CD14-positive monocyte (primary cell): ENCODE measurements around the gene ZBTB49. TPM values are rescaled to one million over a fixed set of nuclear protein-coding genes. Genes with fewer than 3 reads are reported as not detected.
A peak's percentile ranks its signal among the peaks of the same experiment; 100 is the strongest.

Experiments
- DNase-seq, 3 donors: peaks; one replicate each; pipeline ENCODE4 v3.0.0-alpha.2; 2011 to 2022
- H2AFZ ChIP-seq: 2 replicates; pipeline ENCODE4 v1.6.0; 2012; ENCODE audit warnings: mild to moderate bottlenecking, low read depth, low read length, inconsistent platforms; ENCODE audit not compliant: insufficient read depth, poor library complexity, severe bottlenecking
- H3K27ac ChIP-seq, 2 donors: 1 replicate in 1 of 2; 2 replicates in 1 of 2; pipeline ENCODE4 v1.5.1; 2012 to 2013; ENCODE audit warnings: low read length in 2 of 2, control low read depth in 1 of 2, inconsistent platforms in 1 of 2, low read depth in 1 of 2, mild to moderate bottlenecking in 1 of 2
- H3K27me3 ChIP-seq, 2 donors: one replicate each; pipeline versions ENCODE4 v1.6.0 to v1.6.1; 2011 to 2013; ENCODE audit warnings: low read length in 2 of 2; ENCODE audit not compliant: control insufficient read depth in 2 of 2, insufficient read depth in 2 of 2
- H3K36me3 ChIP-seq, 2 donors: replicated peaks in 1 of 2; 1 replicate in 1 of 2; 2 replicates in 1 of 2; pipeline versions ENCODE4 v1.5.1 to v1.6.1; 2012 to 2013; ENCODE audit warnings: low read length in 2 of 2, control low read depth in 1 of 2, inconsistent platforms in 1 of 2, mild to moderate bottlenecking in 1 of 2; ENCODE audit not compliant: insufficient read depth in 2 of 2, control insufficient read depth in 1 of 2
- H3K4me1 ChIP-seq, 2 donors: 1 replicate in 1 of 2; 2 replicates in 1 of 2; pipeline versions ENCODE4 v1.5.1 to v1.6.1; 2012 to 2013; ENCODE audit warnings: low read length in 2 of 2, control low read depth in 1 of 2, inconsistent platforms in 1 of 2, mild to moderate bottlenecking in 1 of 2, moderate library complexity in 1 of 2; ENCODE audit not compliant: insufficient read depth in 2 of 2, control insufficient read depth in 1 of 2
- H3K4me2 ChIP-seq: replicated peaks from 2 replicates; pipeline ENCODE3; 2012; ENCODE audit warnings: low read length, moderate library complexity, mild to moderate bottlenecking; ENCODE audit not compliant: poor library complexity, severe bottlenecking; ENCODE audit errors: extremely low read depth
- H3K4me3 ChIP-seq, 3 experiments: fragments of 200-600 bp in 1 of 3; sonication (generic) in 1 of 3; replicated peaks in 1 of 3; 1 replicate in 2 of 3; 2 replicates in 1 of 3; pipeline ENCODE4 v1.5.1; 2011 to 2013; ENCODE audit warnings: low read length in 3 of 3, mild to moderate bottlenecking in 3 of 3, control low read depth in 2 of 3, low read depth in 2 of 3, inconsistent platforms in 1 of 3, moderate library complexity in 1 of 3
- H3K79me2 ChIP-seq: 2 replicates; pipeline ENCODE4 v1.6.0; 2012; ENCODE audit warnings: mild to moderate bottlenecking, control low read depth, inconsistent platforms, low read length, moderate library complexity; ENCODE audit not compliant: insufficient read depth
- H3K9ac ChIP-seq: 2 replicates; pipeline ENCODE4 v1.6.0; 2017; ENCODE audit warnings: low read length, mild to moderate bottlenecking; ENCODE audit not compliant: insufficient read depth, poor library complexity, severe bottlenecking
- H3K9me3 ChIP-seq, 2 donors: replicated peaks in 1 of 2; 1 replicate in 1 of 2; 2 replicates in 1 of 2; pipeline versions ENCODE4 v1.5.1 to v1.6.1; 2012 to 2013; ENCODE audit warnings: low read length in 2 of 2, control low read depth in 1 of 2; ENCODE audit not compliant: control insufficient read depth in 1 of 2, insufficient read depth in 1 of 2
- H4K20me1 ChIP-seq: 2 replicates; pipeline ENCODE4 v1.6.0; 2012; ENCODE audit warnings: mild to moderate bottlenecking, low read length, control low read depth, moderate library complexity; ENCODE audit not compliant: insufficient read depth
- H3K27ac Mint-ChIP-seq, 7 donors: one replicate each; pipeline ENCODE4 v1.8.0; 2020; ENCODE audit warnings: mild to moderate bottlenecking in 7 of 7, mixed read lengths in 7 of 7, moderate library complexity in 6 of 7, inconsistent platforms in 2 of 7
- H3K27me3 Mint-ChIP-seq, 3 donors: one replicate each; pipeline ENCODE4 v1.8.0; 2021 to 2022; ENCODE audit warnings: low read depth in 3 of 3, mild to moderate bottlenecking in 3 of 3, mixed read lengths in 3 of 3, moderate library complexity in 3 of 3, inconsistent platforms in 1 of 3
- H3K36me3 Mint-ChIP-seq, 2 donors: one replicate each; pipeline ENCODE4 v1.8.0; 2020; ENCODE audit warnings: mixed read lengths in 2 of 2, inconsistent platforms in 1 of 2, mild to moderate bottlenecking in 1 of 2
- H3K4me1 Mint-ChIP-seq: one replicate; pipeline ENCODE4 v1.8.0; 2020; ENCODE audit warnings: mild to moderate bottlenecking, mixed read lengths
- H3K4me3 Mint-ChIP-seq, 2 donors: one replicate each; pipeline ENCODE4 v1.8.0; 2020; ENCODE audit warnings: mild to moderate bottlenecking in 2 of 2, mixed read lengths in 2 of 2, moderate library complexity in 1 of 2
- H3K9me3 Mint-ChIP-seq, 7 donors: one replicate each; pipeline ENCODE4 v1.8.0; 2020 to 2022; ENCODE audit warnings: mixed read lengths in 7 of 7, mild to moderate bottlenecking in 6 of 7, moderate library complexity in 6 of 7, inconsistent platforms in 2 of 7
- WGBS: methylation state at CpG from one replicate; pipeline ENCODE4 v1.1.5; 2013; ENCODE audit warnings: missing lambda C conversion rate; ENCODE audit not compliant: insufficient coverage; 5-methylcytosine and 5-hydroxymethylcytosine counted together
- intact Hi-C, 2 donors: fragments of 100-400 bp; cut with micrococcal nuclease; formaldehyde crosslinking; loops; one replicate each; pipeline versions ENCODE4 v1.15.0 to v1.15.1; 2023
- polyA plus RNA-seq, 3 donors: library from polyadenylated mRNA; depleted of rRNA in 1 of 3; unstranded in 2 of 3; stranded (reverse) in 1 of 3; fragments of 300-500 nt in 2 of 3; fragments of >200 nt in 1 of 3; fragmentation: Illumina TruSeq in 2 of 3; gene quantifications; 1 replicate in 2 of 3; 2 replicates in 1 of 3; pipeline ENCODE4 v1.2.3, GENCODE V29; 2012 to 2021
- TF ChIP-seq, protein P1 (sequence below): fragments of 200-600 bp; IDR thresholded peaks from one replicate; pipeline ENCODE4 v1.8.0; 2022; ENCODE audit warnings: antibody characterized with exemption, mild to moderate bottlenecking

The ZBTB49 gene
- polyA plus RNA-seq, 3 donors: 1.4 to 3.8 (median 1.7) TPM

DNA sequence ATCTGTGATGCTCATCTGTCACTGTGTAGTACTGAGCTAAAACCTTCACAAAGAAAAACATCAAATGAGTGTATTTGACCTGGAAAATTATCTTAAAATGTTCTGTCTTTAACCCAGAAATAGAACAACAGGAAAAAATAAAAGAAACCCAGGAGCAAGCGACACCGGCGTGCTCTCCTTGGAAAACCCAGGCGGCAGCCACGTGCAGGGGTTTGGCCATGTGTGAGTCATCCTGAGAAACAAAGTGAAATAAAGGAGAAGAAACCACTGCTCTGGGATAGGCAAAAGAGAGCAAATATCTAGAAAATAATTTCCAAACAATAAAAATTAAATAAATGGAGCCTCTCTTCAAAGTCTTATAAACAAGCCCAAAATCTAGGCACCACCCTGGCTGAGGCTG, 22.1 kb upstream of the ZBTB49 start:
- 46% methylated on average over 5 of the region's 5 CpGs for WGBS
- TF ChIP-seq, protein P1, sequence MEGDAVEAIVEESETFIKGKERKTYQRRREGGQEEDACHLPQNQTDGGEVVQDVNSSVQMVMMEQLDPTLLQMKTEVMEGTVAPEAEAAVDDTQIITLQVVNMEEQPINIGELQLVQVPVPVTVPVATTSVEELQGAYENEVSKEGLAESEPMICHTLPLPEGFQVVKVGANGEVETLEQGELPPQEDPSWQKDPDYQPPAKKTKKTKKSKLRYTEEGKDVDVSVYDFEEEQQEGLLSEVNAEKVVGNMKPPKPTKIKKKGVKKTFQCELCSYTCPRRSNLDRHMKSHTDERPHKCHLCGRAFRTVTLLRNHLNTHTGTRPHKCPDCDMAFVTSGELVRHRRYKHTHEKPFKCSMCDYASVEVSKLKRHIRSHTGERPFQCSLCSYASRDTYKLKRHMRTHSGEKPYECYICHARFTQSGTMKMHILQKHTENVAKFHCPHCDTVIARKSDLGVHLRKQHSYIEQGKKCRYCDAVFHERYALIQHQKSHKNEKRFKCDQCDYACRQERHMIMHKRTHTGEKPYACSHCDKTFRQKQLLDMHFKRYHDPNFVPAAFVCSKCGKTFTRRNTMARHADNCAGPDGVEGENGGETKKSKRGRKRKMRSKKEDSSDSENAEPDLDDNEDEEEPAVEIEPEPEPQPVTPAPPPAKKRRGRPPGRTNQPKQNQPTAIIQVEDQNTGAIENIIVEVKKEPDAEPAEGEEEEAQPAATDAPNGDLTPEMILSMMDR: no peak
- H3K4me3 ChIP-seq: no peak overlapping the region
- Mint-ChIP-seq H3K4me1 (peaks cover 52% of the 10 kb centered on the region), H3K27ac (peak overlapping the region; percentile 86 to 99 (median 98)), H3K27me3 (peaks cover 2 to 7% (median 3%) of the 10 kb centered on the region in 3 donors), H3K9me3 (peaks cover 0 to 3% (median 0%) of the 10 kb centered on the region in 7 donors), H3K36me3 (peaks cover 38 to 41% of the 10 kb centered on the region in 2 donors), H3K4me3 (no peak overlapping the region)
- peak overlapping the region; percentile 66 for H3K9ac ChIP-seq
- no peak overlapping the region for H2AFZ ChIP-seq
- H4K20me1 ChIP-seq: no peaks in the 10 kb centered on the region
- peak in 2 of 3 donors; percentile 51 to 76 for DNase-seq
- H3K27me3 ChIP-seq: no peaks in the 10 kb centered on the region
- H3K9me3 ChIP-seq: peaks cover 0 to 2% of the 10 kb centered on the region in 2 donors
- peak overlapping the region; percentile 88 to 98 for H3K27ac ChIP-seq
- H3K4me2 ChIP-seq: peak overlapping the region; percentile 1
- H3K79me2 ChIP-seq: no peaks in the 10 kb centered on the region
- peaks cover 41 to 64% of the 10 kb centered on the region in 2 donors for H3K4me1 ChIP-seq
- intact Hi-C loops: no loop called here
- H3K36me3 ChIP-seq: peaks cover 6 to 20% of the 10 kb centered on the region in 2 donors

GRCh38 chr4:4268776-4269175, 21.3 kb upstream of the ZBTB49 start:
- Histone ChIP-seq H3K9ac (peak overlapping the region; percentile 66), H4K20me1 (no peaks in the 10 kb centered on the region), H3K79me2 (no peaks in the 10 kb centered on the region), H3K27ac (peak overlapping the region; percentile 88 to 98), H3K4me3 (peak overlapping the region in 1 of 3 experiments; percentile 1), H3K36me3 (peaks cover 14 to 28% of the 10 kb centered on the region in 2 donors), H3K4me2 (peak overlapping the region; percentile 29), H3K4me1 (peaks cover 41 to 64% of the 10 kb centered on the region in 2 donors), H2AFZ (no peak overlapping the region), H3K27me3 (no peaks in the 10 kb centered on the region), H3K9me3 (peaks cover 0 to 2% of the 10 kb centered on the region in 2 donors)
- Mint-ChIP-seq H3K27me3 (peaks cover 2 to 7% (median 3%) of the 10 kb centered on the region in 3 donors), H3K4me1 (peaks cover 52% of the 10 kb centered on the region), H3K9me3 (peaks cover 0 to 3% (median 0%) of the 10 kb centered on the region in 7 donors), H3K36me3 (peaks cover 44 to 48% of the 10 kb centered on the region in 2 donors), H3K27ac (peak overlapping the region; percentile 94 to 99 (median 98)), H3K4me3 (peak overlapping the region in 1 of 2 donors; percentile 24)
- intact Hi-C loops: no loop called here
- no CpG with 5 or more reads among the region's 1 CpG for WGBS
- TF ChIP-seq, protein P1: no peak
- peak; percentile 79 to 83 (median 80) for DNase-seq
